ACHN (cell line): Measurements from ENCODE around the gene VKORC1L1.
"Not testable (repeated sequence)": the region's sequence is repeated elsewhere in the genome, so short reads cannot be mapped to it uniquely, and the experiment has no call there.

Experiments
- DNase-seq: peaks from one replicate; pipeline ENCODE4 v3.0.0-alpha.2; 2015
- in situ Hi-C: cut with HindIII; loops from 2 replicates; pipeline ENCODE4 v1.10.0; 2017; ENCODE audit warnings: low sequenced_read_pairs, low pct_ligation_motif_present, low pct_unique_long_range_greater_than_20kb

The VKORC1L1 gene

GRCh38 chr7:65992526-65992925 lies 119.7 kb downstream of the VKORC1L1 start:
- DNase-seq, result no peak
- in situ Hi-C loops, result no loop called here

DNA sequence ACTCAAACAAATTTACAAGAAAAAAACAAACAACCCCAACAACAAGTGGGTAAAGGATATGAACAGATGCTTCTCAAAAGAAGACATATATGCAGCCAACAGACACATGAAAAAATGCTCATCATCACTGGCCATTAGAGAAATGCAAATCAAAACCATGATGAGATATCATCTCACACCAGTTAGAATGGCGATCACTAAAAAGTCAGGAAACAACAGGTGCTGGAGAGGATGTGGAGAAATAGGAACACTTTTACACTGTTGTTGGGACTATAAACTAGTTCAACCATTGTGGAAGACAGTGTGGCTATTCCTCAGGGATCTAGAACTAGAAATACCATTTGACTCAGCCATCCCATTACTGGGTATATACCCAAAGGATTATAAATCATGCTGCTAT lies 122.1 kb downstream of the VKORC1L1 start:
- not testable (repeated sequence) for DNase-seq

GRCh38 chr7:66000823-66001417 lies 128.0 kb downstream of the VKORC1L1 start:
- in situ Hi-C loops, DNase-seq: not testable (repeated sequence)

More for the DNA sequence above, 122.1 kb downstream of the VKORC1L1 start:
- in situ Hi-C loops, result not testable (repeated sequence)

- in situ Hi-C loops, DNase-seq: not testable (repeated sequence)
These were observed 132.3 kb downstream of the VKORC1L1 start for GRCh38 chr7:66005115-66005671.

DNA sequence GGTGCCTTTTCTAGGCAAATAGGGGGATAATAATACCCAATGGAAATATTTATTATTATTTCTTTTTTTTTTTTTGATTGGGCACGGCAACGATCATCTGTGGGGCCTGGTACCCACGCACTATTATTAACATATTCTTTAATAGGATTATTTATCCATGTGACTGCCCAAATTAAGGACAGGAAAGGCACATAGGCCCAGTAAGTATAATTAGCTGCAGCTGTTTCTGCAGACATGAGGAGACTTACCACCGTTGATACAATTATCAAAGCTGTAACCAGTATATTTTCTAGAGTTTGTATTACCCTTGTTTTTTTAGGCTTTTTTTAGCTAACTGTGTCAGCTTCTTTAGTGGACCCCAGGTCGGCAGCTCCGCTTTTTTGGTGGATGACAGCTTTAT lies 134.4 kb downstream of the VKORC1L1 start:
- DNase-seq, result no peak
- in situ Hi-C loops, result no loop called here
